ENCODE data around the gene PLK5. TPM values are rescaled to one million over a fixed set of nuclear protein-coding genes. Genes with fewer than 3 reads are reported as not detected.

PLK5 gene
- total RNA-seq, 1 donor from 2014 or later: 0.26 TPM

DNA sequence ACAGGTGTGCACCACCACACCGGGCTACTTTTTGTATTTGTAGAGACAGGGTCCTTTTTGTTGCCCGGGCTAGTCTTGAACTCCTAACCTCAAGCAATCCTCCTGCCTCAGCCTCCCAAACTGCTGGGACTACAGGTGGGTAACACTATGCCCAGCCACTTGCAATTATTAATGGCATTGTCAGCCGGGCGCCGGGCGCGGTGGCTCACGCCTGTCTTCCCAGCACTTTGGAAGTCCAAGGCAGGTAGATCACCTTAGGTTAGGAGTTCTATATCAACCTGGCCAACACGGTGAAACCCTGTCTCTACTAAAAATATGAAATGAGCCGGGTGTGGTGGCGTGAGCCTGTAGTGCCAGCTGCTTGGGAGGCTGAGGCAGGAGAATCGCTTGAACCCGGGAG is 47.0 kb downstream of the PLK5 start:
- Mint-ChIP-seq H3K9me3 (ENCODE audit: low read depth) (no peaks in the 10 kb centered on the region), H3K27ac (no peak overlapping the region), H3K4me3 (ENCODE audit: low read depth) (no peak overlapping the region), H3K36me3 (ENCODE audit: insufficient read depth) (no peaks in the 10 kb centered on the region), H3K4me1 (ENCODE audit: low read depth) (peaks cover 3% of the 10 kb centered on the region), H3K27me3 (peaks cover 12% of the 10 kb centered on the region)
- no peak for DNase-seq (ENCODE audit: low spot score, unreplicated experiment)
- TF ChIP-seq, protein P1, sequence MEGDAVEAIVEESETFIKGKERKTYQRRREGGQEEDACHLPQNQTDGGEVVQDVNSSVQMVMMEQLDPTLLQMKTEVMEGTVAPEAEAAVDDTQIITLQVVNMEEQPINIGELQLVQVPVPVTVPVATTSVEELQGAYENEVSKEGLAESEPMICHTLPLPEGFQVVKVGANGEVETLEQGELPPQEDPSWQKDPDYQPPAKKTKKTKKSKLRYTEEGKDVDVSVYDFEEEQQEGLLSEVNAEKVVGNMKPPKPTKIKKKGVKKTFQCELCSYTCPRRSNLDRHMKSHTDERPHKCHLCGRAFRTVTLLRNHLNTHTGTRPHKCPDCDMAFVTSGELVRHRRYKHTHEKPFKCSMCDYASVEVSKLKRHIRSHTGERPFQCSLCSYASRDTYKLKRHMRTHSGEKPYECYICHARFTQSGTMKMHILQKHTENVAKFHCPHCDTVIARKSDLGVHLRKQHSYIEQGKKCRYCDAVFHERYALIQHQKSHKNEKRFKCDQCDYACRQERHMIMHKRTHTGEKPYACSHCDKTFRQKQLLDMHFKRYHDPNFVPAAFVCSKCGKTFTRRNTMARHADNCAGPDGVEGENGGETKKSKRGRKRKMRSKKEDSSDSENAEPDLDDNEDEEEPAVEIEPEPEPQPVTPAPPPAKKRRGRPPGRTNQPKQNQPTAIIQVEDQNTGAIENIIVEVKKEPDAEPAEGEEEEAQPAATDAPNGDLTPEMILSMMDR (IDR thresholded peaks at IDR 0.05; ENCODE audit: unreplicated experiment): no peak

GRCh38 chr19:1571358-1571757 is 47.5 kb downstream of the PLK5 start:
- Mint-ChIP-seq H3K4me1 (ENCODE audit: low read depth) (peaks cover 3% of the 10 kb centered on the region), H3K27ac (no peak overlapping the region), H3K36me3 (ENCODE audit: insufficient read depth) (no peaks in the 10 kb centered on the region), H3K27me3 (peaks cover 12% of the 10 kb centered on the region), H3K9me3 (ENCODE audit: low read depth) (no peaks in the 10 kb centered on the region), H3K4me3 (ENCODE audit: low read depth) (no peak overlapping the region)
- no peak for DNase-seq (ENCODE audit: low spot score, unreplicated experiment)
- TF ChIP-seq, protein P1 (IDR thresholded peaks at IDR 0.05; ENCODE audit: unreplicated experiment): no peak

- no peak for DNase-seq (ENCODE audit: low spot score, unreplicated experiment)
- Mint-ChIP-seq H3K4me1 (ENCODE audit: low read depth) (peaks cover 3% of the 10 kb centered on the region), H3K9me3 (ENCODE audit: low read depth) (no peaks in the 10 kb centered on the region), H3K4me3 (ENCODE audit: low read depth) (no peak overlapping the region), H3K36me3 (ENCODE audit: insufficient read depth) (no peaks in the 10 kb centered on the region), H3K27me3 (peaks cover 12% of the 10 kb centered on the region), H3K27ac (peak overlapping the region; percentile 41)
- TF ChIP-seq, protein P1 (IDR thresholded peaks at IDR 0.05; ENCODE audit: unreplicated experiment): no peak
Measured at GRCh38 chr19:1572795-1573194, 48.9 kb downstream of the PLK5 start.

GRCh38 chr19:1574354-1575136 is 50.7 kb downstream of the PLK5 start:
- peak overlapping the region; percentile 50 for H3K27ac Mint-ChIP-seq
- H3K4me1 Mint-ChIP-seq (ENCODE audit: low read depth): peaks cover 3% of the 10 kb centered on the region
- TF ChIP-seq, protein P1 (IDR thresholded peaks at IDR 0.05; ENCODE audit: unreplicated experiment): no peak
- DNase-seq (ENCODE audit: low spot score, unreplicated experiment): no peak
- peaks cover 2% of the 10 kb centered on the region for H3K36me3 Mint-ChIP-seq (ENCODE audit: insufficient read depth)
- H3K27me3 Mint-ChIP-seq: peaks cover 12% of the 10 kb centered on the region
- no peaks in the 10 kb centered on the region for H3K9me3 Mint-ChIP-seq (ENCODE audit: low read depth)
- H3K4me3 Mint-ChIP-seq (ENCODE audit: low read depth): no peak overlapping the region

GRCh38 chr19:1575323-1576241 is 51.7 kb downstream of the PLK5 start:
- H3K4me1 Mint-ChIP-seq (ENCODE audit: low read depth): peaks cover 3% of the 10 kb centered on the region
- H3K36me3 Mint-ChIP-seq (ENCODE audit: insufficient read depth): peaks cover 9% of the 10 kb centered on the region
- no peak overlapping the region for H3K27ac Mint-ChIP-seq
- no peak overlapping the region for H3K4me3 Mint-ChIP-seq (ENCODE audit: low read depth)
- TF ChIP-seq, protein P1 (IDR thresholded peaks at IDR 0.05; ENCODE audit: unreplicated experiment): no peak
- peaks cover 3% of the 10 kb centered on the region for H3K27me3 Mint-ChIP-seq
- H3K9me3 Mint-ChIP-seq (ENCODE audit: low read depth): no peaks in the 10 kb centered on the region
- no peak for DNase-seq (ENCODE audit: low spot score, unreplicated experiment)

All from progenitor cell of endocrine pancreas (in vitro differentiated cells).